HepG2 (cell line): ENCODE results near the gene AGT.

Experiments
- AGO1 ChIP-seq: fragments of 200-400 bp; formaldehyde crosslinking; IDR thresholded peaks from 2 replicates; pipeline ENCODE4 v1.6.1; 2017; ENCODE audit warnings: mild to moderate bottlenecking, low read depth, low read length, moderate library complexity; ENCODE audit not compliant: poor library complexity, severe bottlenecking
- CTCF ChIP-seq: sonication (generic); formaldehyde crosslinking; IDR thresholded peaks from 2 replicates; pipeline ENCODE4 v1.5.0; 2020; ENCODE audit warnings: mild to moderate bottlenecking, missing genetic modification reagents, moderate library complexity
- DPF2 ChIP-seq: sonication (generic); formaldehyde crosslinking; IDR thresholded peaks from 2 replicates; pipeline ENCODE4 v1.4.0; 2020; ENCODE audit warnings: mild to moderate bottlenecking, low read depth, missing genetic modification reagents, borderline replicate concordance
- HCFC1 ChIP-seq: fragments of 150-350 bp; IDR thresholded peaks from 2 replicates; pipeline ENCODE4 v1.6.1; 2014; ENCODE audit warnings: low read depth, low read length
- KLF9 ChIP-seq: IDR thresholded peaks from 2 replicates; pipeline ENCODE4 v1.6.1; 2016; ENCODE audit warnings: low read depth
- RAD21 ChIP-seq: fragments of 450-650 bp; formaldehyde crosslinking; IDR thresholded peaks from 2 replicates; pipeline ENCODE4 v1.5.0; 2020; ENCODE audit warnings: mild to moderate bottlenecking
- SMC3 ChIP-seq: IDR thresholded peaks from 2 replicates; pipeline ENCODE4 v1.6.1; 2011; ENCODE audit warnings: low read length, improper control_type of control experiment
- SRF ChIP-seq: IDR thresholded peaks from 2 replicates; pipeline ENCODE4 v1.6.1; 2011; ENCODE audit warnings: mild to moderate bottlenecking, low read depth, low read length, moderate library complexity
- TBL1XR1 ChIP-seq: fragments of 150-350 bp; IDR thresholded peaks from 2 replicates; pipeline ENCODE4 v1.6.1; 2014; ENCODE audit warnings: borderline replicate concordance, low read length; ENCODE audit not compliant: partially characterized antibody
- UBTF ChIP-seq: sonication (generic); formaldehyde crosslinking; IDR thresholded peaks from 2 replicates; pipeline ENCODE4 v1.4.0; 2020; ENCODE audit warnings: mild to moderate bottlenecking, missing genetic modification reagents
- ZNF207 ChIP-seq: fragments of 450-650 bp; IDR thresholded peaks from 2 replicates; pipeline ENCODE4 v1.6.1; 2016; ENCODE audit warnings: antibody characterized with exemption, borderline replicate concordance
- ZNF275 ChIP-seq: sonication (generic); formaldehyde crosslinking; IDR thresholded peaks from 2 replicates; pipeline ENCODE4 v1.8.0; 2022; ENCODE audit warnings: missing genetic modification reagents, mild to moderate bottlenecking, inconsistent platforms, borderline replicate concordance

GRCh38 chr1:230752407-230752806, 38.5 kb upstream of the AGT start:
- TF ChIP-seq KLF9 = no peak
- TF ChIP-seq SRF = no peak
- no peak for TF ChIP-seq RAD21 (CRISPR knock-in tag)
- TF ChIP-seq ZNF207 = no peak
- TF ChIP-seq CTCF (CRISPR knock-in tag) = no peak
- 0 out of 2 replicates have a peak, but pooled peaks have one; percentile 8 for TF ChIP-seq UBTF (CRISPR knock-in tag)
- TF ChIP-seq ZNF275 = no peak
- TF ChIP-seq TBL1XR1 = no peak
- TF ChIP-seq SMC3 = no peak
- TF ChIP-seq AGO1 = no peak
- no peak for TF ChIP-seq DPF2
- no peak for TF ChIP-seq HCFC1
